Measurements from ENCODE around the gene CHKA.

CHKA gene

GRCh38 chr11:68125164-68125563 lies 4.0 kb upstream of the CHKA start:
- TF ChIP-seq FOXM1 (IDR thresholded peaks at IDR 0.05; ENCODE audit: borderline replicate concordance, low read depth) (no peak), EP300 (IDR thresholded peaks at IDR 0.05; ENCODE audit: borderline replicate concordance) (no peak), REST (IDR thresholded peaks at IDR 0.05; ENCODE audit: low read depth) (no peak), YY1 (IDR thresholded peaks at IDR 0.05; ENCODE audit: low read depth) (no peak), NFIC (IDR thresholded peaks at IDR 0.05) (no peak), USF1 (IDR thresholded peaks at IDR 0.05) (no peak), CEBPB (IDR thresholded peaks at IDR 0.05) (no peak), ZBTB7A (IDR thresholded peaks at IDR 0.05; ENCODE audit: low read depth) (no peak), TAF1 (IDR thresholded peaks at IDR 0.05; ENCODE audit: low read depth) (no peak), TCF12 (IDR thresholded peaks at IDR 0.05; ENCODE audit: low read depth) (no peak), MAX (IDR thresholded peaks at IDR 0.05) (no peak), CREB1 (IDR thresholded peaks at IDR 0.05; ENCODE audit: low read depth) (no peak), RAD21 (IDR thresholded peaks at IDR 0.05; ENCODE audit: low read depth) (no peak), TEAD4 (IDR thresholded peaks at IDR 0.05) (no peak), EGR1 (IDR thresholded peaks at IDR 0.05) (no peak)

- TF ChIP-seq YY1 (IDR thresholded peaks at IDR 0.05; ENCODE audit: low read depth), result no peak
- no peak for TF ChIP-seq EGR1 (IDR thresholded peaks at IDR 0.05)
- peak; percentile 78 for TF ChIP-seq TCF12 (IDR thresholded peaks at IDR 0.05; ENCODE audit: low read depth)
- TF ChIP-seq ZBTB7A (IDR thresholded peaks at IDR 0.05; ENCODE audit: low read depth), result no peak
- peak; percentile 62; the same call in 1 of the 2 replicates for TF ChIP-seq EP300 (IDR thresholded peaks at IDR 0.05; ENCODE audit: borderline replicate concordance)
- TF ChIP-seq TEAD4 (IDR thresholded peaks at IDR 0.05), result peak; percentile 91
- TF ChIP-seq USF1 (IDR thresholded peaks at IDR 0.05), result no peak
- TF ChIP-seq NFIC (IDR thresholded peaks at IDR 0.05), result peak; percentile 57; the same call in 1 of the 2 replicates
- TF ChIP-seq FOXM1 (IDR thresholded peaks at IDR 0.05; ENCODE audit: borderline replicate concordance, low read depth), result no peak
- no peak for TF ChIP-seq CEBPB (IDR thresholded peaks at IDR 0.05)
- no peak for TF ChIP-seq REST (IDR thresholded peaks at IDR 0.05; ENCODE audit: low read depth)
- no peak for TF ChIP-seq CREB1 (IDR thresholded peaks at IDR 0.05; ENCODE audit: low read depth)
- TF ChIP-seq TAF1 (IDR thresholded peaks at IDR 0.05; ENCODE audit: low read depth), result no peak
- no peak for TF ChIP-seq MAX (IDR thresholded peaks at IDR 0.05)
- no peak for TF ChIP-seq RAD21 (IDR thresholded peaks at IDR 0.05; ENCODE audit: low read depth)
Measured at GRCh38 chr11:68122936-68123539, 1.9 kb upstream of the CHKA start.

- TF ChIP-seq USF1 (IDR thresholded peaks at IDR 0.05) (peak; percentile 58), EP300 (IDR thresholded peaks at IDR 0.05; ENCODE audit: borderline replicate concordance) (no peak)
Measured at GRCh38 chr11:68120273-68121066, 718 bp downstream of the CHKA start.

GRCh38 chr11:68118706-68119448 lies 2.3 kb downstream of the CHKA start:
- TF ChIP-seq TAF1 (IDR thresholded peaks at IDR 0.05; ENCODE audit: low read depth), result no peak
- TF ChIP-seq EGR1 (IDR thresholded peaks at IDR 0.05), result no peak
- TF ChIP-seq NFIC (IDR thresholded peaks at IDR 0.05), result peak; percentile 34; the same call in 1 of the 2 replicates
- TF ChIP-seq USF1 (IDR thresholded peaks at IDR 0.05), result no peak
- no peak for TF ChIP-seq REST (IDR thresholded peaks at IDR 0.05; ENCODE audit: low read depth)
